Stimulated activated CD4-positive, alpha-beta T cell treated with anti-CD3 and anti-CD28 coated beads, TNF-alpha, amount 100 ng/mL, for 24 hours (primary cell): ENCODE data around the gene SGSH.

Source experiments
- DNase-seq, 3 experiments: peaks; one replicate each; pipeline ENCODE4 v3.0.0-alpha.2; 2020; ENCODE audit warnings: low read depth in 3 of 3

Gene SGSH

DNA sequence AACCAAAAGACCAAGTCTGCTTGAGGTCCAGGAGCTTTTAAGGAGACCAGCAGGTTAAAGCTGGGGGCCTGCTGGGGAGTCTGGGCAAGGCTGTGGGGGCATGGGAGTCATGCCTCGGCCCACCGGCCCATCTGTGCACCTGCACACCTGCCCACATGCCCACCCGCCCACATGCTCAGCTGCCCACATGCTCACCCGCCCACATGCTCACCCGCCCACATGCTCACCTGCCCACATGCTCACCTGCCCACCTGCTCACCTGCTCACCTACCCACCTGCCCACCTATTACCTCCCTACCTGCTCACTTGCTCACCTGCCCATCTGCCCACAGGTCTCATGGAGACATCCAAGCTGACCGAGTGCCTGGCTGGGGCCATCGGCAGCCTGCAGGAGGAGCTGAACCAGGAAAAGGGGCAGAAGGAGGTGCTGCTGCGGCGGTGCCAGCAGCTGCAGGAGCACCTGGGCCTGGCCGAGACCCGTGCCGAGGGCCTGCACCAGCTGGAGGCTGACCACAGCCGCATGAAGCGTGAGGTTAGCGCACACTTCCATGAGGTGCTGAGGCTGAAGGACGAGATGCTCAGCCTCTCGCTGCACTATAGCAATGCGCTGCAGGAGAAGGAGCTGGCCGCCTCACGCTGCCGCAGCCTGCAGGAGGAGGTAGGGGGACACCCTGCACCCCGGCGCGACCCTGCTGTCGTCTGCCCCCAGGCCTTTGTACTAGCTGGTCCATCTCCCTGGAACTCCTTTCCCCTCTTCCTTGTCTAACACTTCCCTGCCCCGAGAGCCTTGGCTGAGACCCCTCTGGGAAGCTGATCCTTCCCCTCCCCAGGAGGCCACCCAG, 36.3 kb downstream of the SGSH start:
- DNase-seq: no peak

DNA sequence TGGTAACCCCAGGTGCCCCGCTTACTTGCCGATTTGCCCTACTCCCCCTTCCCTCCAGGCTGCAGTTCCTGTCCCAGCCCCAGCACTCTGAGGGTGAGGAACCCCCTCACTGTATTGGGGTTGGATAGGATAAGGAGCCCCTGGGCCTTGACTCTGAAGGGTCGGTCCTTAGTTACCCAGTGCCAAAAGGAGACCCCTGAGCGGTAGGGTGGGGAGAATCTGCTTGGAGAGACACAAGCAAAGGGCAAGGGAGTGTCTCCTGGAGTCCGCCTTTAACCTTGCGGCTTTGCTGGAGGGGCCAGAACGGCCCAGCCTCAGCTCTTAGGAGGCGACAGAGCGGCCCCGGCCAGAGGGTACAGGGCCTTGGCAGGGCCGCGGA, 37.3 kb downstream of the SGSH start:
- no peak for DNase-seq

DNA sequence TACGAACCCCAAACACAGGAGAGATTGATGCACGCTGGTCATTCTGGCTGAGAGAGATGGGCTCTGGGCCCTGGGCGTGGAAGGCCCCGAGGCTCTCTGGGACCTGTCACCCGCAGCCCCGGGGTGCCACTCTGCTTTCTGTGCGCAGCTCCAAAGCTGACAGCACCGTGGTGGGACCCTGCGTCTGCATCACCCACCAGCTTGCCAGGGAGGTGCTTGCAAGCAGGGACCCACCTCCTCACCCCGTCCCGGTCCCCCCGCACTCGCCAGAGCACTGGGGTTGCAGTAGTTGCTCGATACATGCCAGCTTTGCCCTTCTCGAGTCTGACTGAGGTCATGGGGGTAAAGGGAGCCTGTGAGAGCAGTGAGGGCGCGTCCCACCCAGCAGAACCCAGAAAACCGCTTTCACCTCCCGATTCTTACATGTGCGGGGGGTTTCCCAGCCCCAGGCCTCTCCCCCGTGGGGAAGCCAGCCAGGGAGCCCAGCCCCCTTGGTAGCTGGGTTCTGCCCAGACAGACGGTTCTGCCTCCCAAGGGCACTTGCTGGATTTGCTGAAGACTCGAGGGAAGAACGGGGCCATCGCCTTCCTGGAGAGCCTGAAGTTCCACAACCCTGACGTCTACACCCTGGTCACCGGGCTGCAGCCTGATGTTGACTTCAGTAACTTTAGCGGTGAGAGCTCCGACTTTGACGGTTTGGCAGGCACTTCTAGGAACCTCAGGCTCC, 37.9 kb downstream of the SGSH start:
- DNase-seq: no peak

DNA sequence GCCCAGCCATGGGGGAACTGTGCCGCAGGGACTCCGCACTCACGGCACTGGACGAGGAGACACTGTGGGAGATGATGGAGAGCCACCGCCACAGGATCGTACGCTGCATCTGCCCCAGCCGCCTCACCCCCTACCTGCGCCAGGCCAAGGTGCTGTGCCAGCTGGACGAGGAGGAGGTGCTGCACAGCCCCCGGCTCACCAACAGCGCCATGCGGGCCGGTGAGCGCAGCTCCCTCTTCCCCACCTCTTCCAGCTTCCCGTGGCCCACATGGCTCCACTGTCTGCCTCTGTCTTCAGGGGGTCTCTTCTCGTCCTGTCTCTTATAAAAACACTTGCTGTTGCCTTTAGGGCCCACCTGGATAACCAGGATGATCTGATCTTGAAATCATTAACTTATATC, 38.7 kb downstream of the SGSH start:
- no peak for DNase-seq

DNA sequence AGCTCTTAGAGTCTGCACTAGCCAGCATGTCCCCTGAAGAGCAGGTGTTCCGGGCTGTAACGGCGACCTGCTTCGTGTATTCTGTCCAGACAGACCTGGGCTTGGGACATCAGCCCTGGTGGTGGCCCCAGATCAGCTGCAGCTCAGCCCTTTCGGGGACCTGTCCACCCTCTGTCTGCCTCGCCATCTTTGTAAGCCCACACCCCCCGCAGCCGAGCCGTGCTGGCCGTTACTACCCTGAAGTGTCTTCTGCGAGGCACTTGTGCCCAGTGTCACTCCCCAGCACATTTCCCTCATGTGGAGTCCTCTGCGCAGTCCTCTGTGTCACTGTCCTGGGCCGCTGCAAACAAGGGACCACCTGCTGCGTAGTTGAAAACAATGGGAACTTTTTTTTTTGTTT, 39.9 kb downstream of the SGSH start:
- DNase-seq: no peak

GRCh38 chr17:80177986-80178595, 42.0 kb downstream of the SGSH start:
- no peak for DNase-seq

GRCh38 chr17:80176757-80177156, 43.4 kb downstream of the SGSH start:
- DNase-seq: no peak

GRCh38 chr17:80173916-80174315, 46.2 kb downstream of the SGSH start:
- no peak for DNase-seq

DNA sequence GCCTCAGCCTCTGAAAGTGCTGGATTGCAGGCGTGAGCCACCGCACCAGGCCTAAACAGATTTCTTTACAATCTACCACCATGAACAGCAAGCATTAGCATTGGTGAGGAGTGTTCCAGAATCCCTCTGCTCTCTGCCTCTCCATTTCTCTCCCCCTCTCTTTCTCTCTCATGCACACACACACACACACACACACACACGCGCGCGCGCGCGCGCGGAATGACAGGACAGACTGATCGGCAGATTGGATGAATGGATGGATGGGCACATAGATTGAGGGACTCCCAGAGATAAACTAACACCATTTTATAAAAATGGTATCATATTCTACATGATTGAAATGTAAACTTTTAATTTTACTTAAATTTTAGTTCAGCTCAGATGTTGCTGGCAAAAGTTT, 47.0 kb downstream of the SGSH start:
- no peak for DNase-seq

DNA sequence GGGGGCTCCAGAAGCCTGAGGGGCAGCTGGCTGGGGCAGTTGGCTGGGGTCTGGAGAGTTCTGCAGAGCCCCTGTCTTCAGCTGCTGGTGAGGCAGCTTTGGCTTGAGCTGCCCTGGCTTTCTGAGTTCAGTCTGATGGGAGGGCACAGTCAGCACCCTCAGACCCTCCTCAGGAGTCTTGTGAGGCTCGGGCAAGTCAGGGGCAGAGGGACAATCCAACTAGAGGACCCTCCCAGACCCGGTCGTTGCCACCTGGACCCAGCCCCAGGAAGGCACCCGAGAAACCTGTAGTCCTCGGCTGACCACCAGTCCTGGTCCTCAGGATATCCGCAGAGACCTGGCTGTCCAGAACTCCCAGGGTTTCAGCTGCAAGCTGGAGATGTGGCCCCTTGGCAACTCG, 48.5 kb downstream of the SGSH start:
- no peak for DNase-seq

GRCh38 chr17:80169784-80170500, 50.2 kb downstream of the SGSH start, which contains the start of gene CARD14:
Gene CARD14, plus strand, starts transcription at chr17:80170030. Its CDS starts 11,409 bp downstream, at chr17:80181439.
- no peak for DNase-seq

DNA sequence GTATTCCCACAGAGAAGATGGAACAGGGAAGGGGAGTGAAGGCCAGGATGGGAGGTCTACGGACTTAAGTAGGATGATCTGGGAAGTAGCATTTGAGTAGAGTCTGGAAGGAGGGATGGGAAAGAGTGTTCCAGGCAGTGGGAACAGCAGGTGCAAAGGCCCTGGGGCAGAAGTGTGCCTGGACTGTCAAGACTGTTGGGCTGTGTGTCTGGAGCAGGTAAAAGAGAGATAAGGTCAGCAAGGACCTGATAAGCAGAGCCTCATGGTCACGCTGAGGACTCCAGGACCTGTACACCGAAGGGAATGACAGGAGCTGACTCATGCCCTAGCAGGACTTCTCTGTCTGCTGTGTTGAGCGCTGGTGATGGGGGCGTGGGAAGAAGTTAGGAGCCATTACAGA, 51.0 kb downstream of the SGSH start:
- DNase-seq: no peak

GRCh38 chr17:80168371-80168770, 51.8 kb downstream of the SGSH start:
- no peak for DNase-seq

DNA sequence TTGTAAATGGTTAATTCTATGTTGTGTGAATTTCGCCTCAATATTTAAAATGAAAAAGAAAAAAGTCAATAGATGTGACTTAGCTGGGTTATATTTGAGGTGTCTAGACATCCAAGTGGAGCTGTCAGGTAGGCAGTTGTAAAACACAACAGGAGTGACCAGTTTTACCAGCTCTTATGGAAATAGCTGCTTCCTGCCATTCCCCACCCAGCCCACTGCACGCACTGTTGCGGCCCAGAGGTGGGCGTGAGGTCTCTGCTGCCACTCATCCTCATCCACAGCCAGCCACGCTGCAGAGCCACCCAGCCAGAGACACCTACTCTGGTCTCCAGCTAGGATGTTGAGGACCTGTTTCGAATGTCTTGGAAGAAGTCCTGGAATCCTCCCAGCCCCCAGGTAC, 53.7 kb downstream of the SGSH start:
- no peak for DNase-seq

DNA sequence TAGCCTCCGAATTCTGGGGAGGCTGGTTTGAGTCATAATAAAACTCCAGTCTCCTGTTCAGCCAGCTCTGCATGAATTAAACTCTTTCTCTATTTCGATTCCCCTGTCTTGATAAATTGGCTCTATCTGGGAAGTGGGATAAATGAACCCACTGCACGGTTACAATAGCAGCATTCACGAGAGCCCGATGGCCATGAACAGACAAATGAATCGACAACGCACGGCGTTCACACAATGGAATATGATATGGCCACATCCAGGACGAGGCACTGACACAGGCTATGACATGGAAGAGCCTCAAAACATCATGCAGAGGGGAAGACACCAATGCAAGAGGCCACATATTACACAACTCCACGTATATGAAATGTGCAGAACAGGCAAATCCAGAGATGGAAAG, 55.9 kb downstream of the SGSH start:
- DNase-seq: no peak

DNA sequence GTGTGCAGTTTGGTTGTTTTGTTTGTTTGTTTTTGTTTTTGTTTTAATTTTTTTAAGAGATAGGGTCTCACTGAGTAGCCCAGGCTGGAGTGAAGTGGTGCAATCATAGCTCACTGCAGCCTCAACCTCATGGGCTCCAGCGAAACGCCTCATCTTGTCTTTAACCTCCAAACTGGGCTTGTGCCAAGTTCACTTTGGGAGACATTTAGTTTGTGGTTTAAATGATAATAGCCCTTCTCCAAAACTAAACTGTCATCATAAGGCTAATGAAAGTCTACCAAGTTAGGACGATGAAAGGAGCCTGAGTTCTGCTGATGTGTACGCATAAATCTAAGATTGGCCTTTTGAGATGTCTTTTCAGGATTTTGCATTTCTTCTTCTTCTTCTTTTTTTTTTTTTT, 56.8 kb downstream of the SGSH start:
- no peak for DNase-seq

DNA sequence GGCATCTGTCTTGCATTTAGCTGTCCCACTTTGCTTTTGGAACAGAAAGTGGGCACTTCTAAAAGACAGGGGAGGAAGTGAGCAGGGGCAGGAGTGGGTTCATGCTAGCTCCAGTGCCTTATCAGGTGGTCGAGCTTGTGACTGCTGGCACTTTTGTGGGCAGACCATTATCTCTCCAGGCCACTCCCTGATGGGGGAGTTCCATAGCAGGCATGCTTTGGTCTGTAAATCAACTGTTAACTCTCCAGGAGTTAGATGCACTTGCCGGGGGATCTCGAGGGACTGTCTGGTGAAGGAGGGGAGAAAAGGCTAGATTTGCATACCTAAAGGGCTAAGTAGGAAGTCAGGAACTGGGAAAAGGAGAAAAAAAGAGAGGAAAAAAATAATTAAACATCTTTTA, 59.6 kb downstream of the SGSH start:
- no peak for DNase-seq
